HG03175 (cell line): ENCODE results near the gene CAMSAP3.
A peak's percentile ranks its signal among the peaks of the same experiment; 100 is the strongest.
"Not testable (repeated sequence)": the region's sequence is repeated elsewhere in the genome, so short reads cannot be mapped to it uniquely, and the experiment has no call there.

Experiments used
- ATAC-seq: cut with Tn5 transposase; IDR thresholded peaks from one replicate; pipeline ENCODE4 v1.9.1; 2021; ENCODE audit warnings: mild to moderate bottlenecking, moderate library complexity; ENCODE audit not compliant: unreplicated experiment

The CAMSAP3 gene

GRCh38 chr19:7628589-7629311 lies 33.1 kb downstream of the CAMSAP3 start:
- no peak for ATAC-seq

DNA sequence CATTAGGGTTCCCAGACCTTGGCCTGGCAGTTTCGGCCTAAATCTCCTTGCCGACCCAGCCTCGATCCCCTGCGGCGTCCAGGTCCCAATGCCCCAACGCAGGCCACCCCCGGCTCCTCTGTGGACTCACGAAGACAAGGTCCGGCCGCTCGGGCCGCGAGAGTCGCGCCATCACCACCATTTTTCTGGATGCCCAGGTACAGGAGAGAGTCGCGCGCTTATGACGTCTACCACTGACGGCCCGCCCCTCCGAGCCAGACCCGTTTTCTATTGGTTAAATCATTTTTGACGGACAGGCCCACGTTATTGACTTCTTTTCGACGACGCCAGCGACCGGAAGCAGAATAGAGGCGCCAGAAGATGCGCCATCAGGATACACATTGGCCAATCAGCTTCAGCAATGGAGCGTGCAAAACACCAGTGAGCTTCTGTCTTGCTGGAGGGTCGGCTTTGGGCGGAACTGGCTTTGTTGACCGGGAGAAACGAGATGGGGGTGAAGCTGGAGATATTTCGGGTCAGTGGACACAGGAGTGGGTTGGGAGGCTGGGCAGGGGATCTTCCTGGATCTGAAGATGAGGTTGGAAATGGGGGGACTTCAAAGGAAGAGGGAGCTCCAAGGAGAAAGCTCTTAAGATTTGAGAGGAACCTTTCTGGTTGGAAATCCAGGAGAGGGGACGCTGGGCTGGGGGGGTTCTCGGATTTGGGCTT lies 33.8 kb downstream of the CAMSAP3 start, which contains the start of the genes PET100 and XAB2:
Gene PET100 (plus strand): TSS at position 447 of the 708 bp plus-strand sequence. CDS start 41 bp downstream, at position 488.
Gene XAB2 (minus strand): TSS at position 199 of the 708 bp plus-strand sequence. CDS start 18 bp downstream, at position 181.
- peak; percentile 97 for ATAC-seq

DNA sequence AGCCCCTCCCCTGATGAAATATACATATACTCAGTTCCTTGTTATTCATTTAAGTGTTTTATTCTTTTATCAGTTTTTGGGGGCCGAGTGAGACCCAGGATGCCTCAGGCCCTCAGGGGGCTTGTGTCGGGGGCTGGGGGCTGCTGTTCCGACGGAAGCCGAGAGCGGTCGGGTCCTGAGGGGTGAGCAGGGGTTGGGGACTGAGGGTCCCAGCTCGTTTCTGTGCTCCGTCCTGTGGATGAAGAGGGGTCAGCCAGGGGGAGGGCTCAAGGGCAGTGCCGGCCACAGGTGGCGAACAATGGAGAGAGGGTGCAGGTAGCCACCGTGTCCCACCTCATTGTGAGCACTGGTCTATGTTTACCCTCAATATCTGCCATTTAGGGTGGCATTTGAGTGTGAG lies 35.9 kb downstream of the CAMSAP3 start:
- no peak for ATAC-seq

GRCh38 chr19:7632340-7633203 lies 36.9 kb downstream of the CAMSAP3 start:
- no peak for ATAC-seq

DNA sequence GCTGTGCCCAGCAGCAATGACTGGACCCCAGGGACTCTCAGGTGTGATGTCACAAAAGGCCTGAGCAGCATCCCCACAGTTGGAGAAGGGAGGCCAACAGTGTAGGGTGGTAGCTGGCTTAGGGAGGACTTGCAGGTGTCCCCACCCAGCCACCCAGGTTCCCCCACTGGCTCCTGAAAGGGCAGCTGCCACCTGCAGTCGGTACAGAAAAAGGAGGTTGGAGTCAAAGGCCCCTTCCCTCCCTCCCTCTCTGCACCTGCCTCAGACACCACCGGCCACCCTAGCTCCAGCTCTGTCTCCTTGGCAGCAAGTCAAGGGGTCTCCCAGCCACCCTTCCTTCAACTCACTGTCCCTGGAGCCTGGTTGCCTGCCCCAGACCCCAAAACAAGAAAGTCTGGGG lies 38.0 kb downstream of the CAMSAP3 start, which contains the start of gene PCP2:
Gene PCP2 (minus strand): TSS at position 22 of the 400 bp plus-strand sequence. CDS start 262 bp downstream, outside the sequence.
- ATAC-seq = no peak

GRCh38 chr19:7635670-7636069 lies 40.0 kb downstream of the CAMSAP3 start:
- no peak for ATAC-seq

- ATAC-seq = no peak
These were observed 40.6 kb downstream of the CAMSAP3 start for GRCh38 chr19:7636317-7636690.

- peak; percentile 82 for ATAC-seq
These were observed 41.2 kb downstream of the CAMSAP3 start, which contains the start of gene STXBP2 for GRCh38 chr19:7636691-7637373. Gene STXBP2, plus strand, starts transcription at chr19:7637110. Its CDS starts 40 bp downstream, at chr19:7637150.

GRCh38 chr19:7637374-7638256 lies 42.0 kb downstream of the CAMSAP3 start:
- peak; percentile 16 for ATAC-seq

GRCh38 chr19:7638802-7639465 lies 43.3 kb downstream of the CAMSAP3 start:
- ATAC-seq = no peak

DNA sequence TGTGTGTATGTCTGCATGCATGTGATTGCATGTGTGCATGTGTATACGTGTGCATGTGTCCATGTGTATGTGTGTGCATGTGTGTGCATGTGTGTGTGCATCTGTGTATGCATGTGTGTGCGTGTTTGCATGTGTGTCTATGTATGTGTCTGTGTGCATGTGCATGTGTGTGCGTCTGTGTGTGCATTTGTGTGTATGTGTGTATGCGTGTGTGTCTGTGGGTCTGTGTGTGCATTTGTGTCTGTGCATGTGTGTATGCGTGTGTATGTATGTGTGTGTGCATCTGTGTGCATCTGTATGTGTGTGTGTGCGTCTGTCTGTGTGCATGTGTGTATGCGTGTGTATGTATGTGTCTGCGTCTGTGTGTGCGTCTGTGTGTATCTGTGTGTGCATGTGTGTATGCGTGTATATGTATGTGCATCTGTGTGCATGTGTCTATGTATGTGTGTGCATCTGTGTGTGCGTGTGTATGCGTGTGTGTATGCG lies 44.2 kb downstream of the CAMSAP3 start:
- ATAC-seq = no peak

- ATAC-seq = no peak
These were observed 45.1 kb downstream of the CAMSAP3 start for GRCh38 chr19:7640803-7641202.

DNA sequence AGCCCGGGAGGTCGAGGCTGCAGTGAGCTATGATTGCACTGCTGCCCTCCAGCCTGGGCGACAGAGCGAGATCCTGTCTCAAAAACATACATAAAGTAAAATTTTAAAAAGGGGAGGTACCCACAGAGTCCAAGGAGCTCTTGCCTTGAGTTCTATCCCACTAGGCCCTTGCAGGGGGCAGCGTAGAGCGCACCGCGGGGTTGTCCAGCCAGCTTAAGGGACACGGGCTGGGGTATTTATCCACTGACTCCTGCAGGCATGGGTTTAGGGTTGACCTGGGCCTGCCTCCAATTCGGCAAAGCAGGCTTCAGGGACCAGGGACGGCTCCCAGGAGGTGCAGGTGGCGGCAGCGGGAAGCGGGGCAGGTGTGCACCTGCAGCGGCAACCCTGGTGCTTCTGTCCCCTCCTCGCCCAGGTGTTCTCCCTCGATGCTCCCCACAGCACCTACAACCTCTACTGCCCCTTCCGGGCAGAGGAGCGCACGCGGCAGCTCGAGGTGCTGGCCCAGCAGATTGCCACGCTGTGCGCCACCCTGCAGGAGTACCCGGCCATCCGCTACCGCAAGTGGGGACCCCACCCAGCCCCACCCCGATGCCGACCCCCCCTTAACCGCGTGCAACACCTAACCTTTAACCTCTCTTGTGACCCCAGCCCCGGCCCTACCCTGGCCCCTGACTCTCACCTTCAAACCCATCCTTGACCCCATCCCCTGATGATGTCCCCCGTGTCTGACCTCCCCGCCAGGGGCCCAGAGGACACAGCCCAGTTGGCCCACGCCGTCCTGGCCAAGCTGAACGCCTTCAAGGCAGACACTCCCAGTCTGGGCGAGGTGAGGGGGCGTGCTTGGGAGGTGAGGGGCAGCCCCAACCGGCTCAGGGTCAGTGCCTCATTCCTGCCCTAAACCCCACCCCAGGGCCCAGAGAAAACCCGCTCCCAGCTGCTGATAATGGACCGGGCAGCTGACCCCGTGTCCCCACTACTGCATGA lies 45.9 kb downstream of the CAMSAP3 start:
- no peak for ATAC-seq

DNA sequence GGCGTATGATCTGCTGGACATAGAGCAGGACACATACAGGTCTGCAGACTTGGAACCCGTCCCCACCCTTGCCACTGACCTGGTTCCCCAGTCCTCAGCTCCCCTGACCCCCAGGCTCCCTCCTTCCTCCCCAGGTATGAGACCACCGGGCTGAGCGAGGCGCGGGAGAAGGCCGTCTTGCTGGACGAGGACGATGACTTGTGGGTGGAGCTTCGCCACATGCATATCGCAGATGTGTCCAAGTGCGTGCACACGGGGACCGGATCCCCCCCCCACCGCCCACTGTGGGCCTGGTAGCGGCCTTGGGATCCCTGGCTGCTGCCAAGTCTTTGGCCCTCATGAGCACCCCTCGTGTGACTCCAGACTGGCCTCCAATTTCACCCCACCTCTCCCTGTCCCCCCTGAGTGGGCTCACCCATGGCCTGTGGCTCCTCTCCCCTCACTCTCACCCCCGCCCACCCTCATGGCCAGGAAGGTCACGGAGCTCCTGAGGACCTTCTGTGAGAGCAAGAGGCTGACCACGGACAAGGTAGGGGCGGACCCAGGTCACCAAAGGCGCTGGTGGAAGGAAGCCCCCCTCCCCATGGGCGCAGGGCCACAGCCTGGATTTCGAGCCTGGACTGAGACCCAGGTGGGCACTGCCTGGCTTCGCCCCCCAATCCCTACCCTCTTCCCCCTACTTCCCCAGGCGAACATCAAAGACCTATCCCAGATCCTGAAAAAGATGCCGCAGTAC lies 46.8 kb downstream of the CAMSAP3 start:
- ATAC-seq = no peak

- ATAC-seq = no peak
These were observed 47.4 kb downstream of the CAMSAP3 start for GRCh38 chr19:7643031-7643415.

DNA sequence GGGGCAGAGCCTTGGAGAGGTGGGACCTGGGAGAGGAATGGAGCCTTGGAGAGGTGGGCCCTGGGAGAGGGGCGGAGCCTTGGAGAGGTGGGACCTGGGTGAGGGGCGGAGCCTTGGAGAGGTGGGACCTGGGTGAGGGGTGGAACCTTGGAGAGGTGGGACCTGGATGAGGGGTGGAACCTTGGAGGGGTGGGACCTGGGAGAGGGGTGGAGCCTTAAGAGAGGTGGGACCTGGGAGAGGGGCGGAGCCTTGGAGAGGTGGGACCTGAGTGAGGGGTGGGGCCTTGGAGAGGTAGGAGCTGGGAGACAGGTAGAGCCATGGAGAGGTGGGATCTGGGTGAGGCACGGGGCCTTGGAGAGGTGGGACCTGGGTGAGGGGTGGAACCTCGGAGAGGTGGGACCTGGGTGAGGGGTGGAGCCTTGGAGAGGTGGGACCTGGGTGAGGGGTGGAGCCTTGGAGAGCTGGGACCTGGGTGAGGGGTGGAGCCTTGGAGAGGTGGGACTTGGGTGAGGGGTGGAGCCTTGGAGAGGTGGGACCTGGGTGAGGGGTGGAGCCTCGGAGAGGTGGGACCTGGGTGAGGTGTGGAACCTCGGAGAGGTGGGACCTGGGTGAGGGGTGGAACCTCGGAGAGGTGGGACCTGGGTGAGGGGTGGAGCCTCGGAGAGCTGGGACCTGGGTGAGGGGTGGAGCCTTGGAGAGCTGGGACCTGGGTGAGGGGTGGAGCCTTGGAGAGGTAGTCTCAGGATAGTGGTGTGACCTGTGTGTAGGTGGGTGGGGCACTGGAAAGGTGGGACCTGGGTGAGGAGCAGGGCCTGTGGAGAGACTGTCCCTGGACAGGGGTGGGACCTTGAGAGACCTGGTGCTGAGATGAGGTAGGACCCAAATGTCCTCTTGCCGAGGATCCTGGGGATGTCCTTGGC lies 48.2 kb downstream of the CAMSAP3 start:
- ATAC-seq = not testable (repeated sequence)
